ENCODE results near the gene PLCD3.

GRCh38 chr17:45170280-45170930 is 38.1 kb upstream of the PLCD3 start:
- TF ChIP-seq REST (IDR thresholded peaks at IDR 0.05; ENCODE audit: insufficient read depth in 1 of 2, low read depth in 2 of 2, low read length in 2 of 2) = no peak
- no peak for TF ChIP-seq POLR2AphosphoS5 (IDR thresholded peaks at IDR 0.05; ENCODE audit: low read depth, low read length)
- TF ChIP-seq TAF1 (IDR thresholded peaks at IDR 0.05; ENCODE audit: borderline replicate concordance, insufficient read depth, low read length) = no peak

All from PFSK-1 (cell line).